GM19395 (cell line): ENCODE results near the gene CRISPLD2.

ENCODE experiments used
- ATAC-seq: cut with Tn5 transposase; IDR thresholded peaks from one replicate; pipeline ENCODE4 v1.9.1; 2021; ENCODE audit warnings: mild to moderate bottlenecking, moderate library complexity; ENCODE audit not compliant: unreplicated experiment

Gene CRISPLD2

GRCh38 chr16:84838383-84838948, 18.7 kb downstream of the CRISPLD2 start:
- no peak for ATAC-seq

- ATAC-seq, result no peak
These were observed 19.3 kb downstream of the CRISPLD2 start for GRCh38 chr16:84839054-84839453.

- ATAC-seq, result no peak
These were observed 20.2 kb downstream of the CRISPLD2 start for GRCh38 chr16:84839956-84840355.

- no peak for ATAC-seq
These were observed 21.2 kb downstream of the CRISPLD2 start for GRCh38 chr16:84840687-84841627.

- ATAC-seq, result no peak
These were observed 22.1 kb downstream of the CRISPLD2 start for GRCh38 chr16:84841787-84842300.

GRCh38 chr16:84842516-84843148, 22.8 kb downstream of the CRISPLD2 start:
- ATAC-seq, result no peak

- no peak for ATAC-seq
These were observed 23.6 kb downstream of the CRISPLD2 start for GRCh38 chr16:84843149-84844048.

GRCh38 chr16:84844049-84844350, 24.2 kb downstream of the CRISPLD2 start:
- ATAC-seq, result no peak

GRCh38 chr16:84844559-84845495, 25.0 kb downstream of the CRISPLD2 start:
- ATAC-seq, result no peak

- ATAC-seq, result no peak
These were observed 25.8 kb downstream of the CRISPLD2 start for GRCh38 chr16:84845496-84846002.

- ATAC-seq, result no peak
These were observed 28.0 kb downstream of the CRISPLD2 start for GRCh38 chr16:84847564-84848355.

- ATAC-seq, result no peak
These were observed 29.3 kb downstream of the CRISPLD2 start for GRCh38 chr16:84848986-84849634.

- no peak for ATAC-seq
These were observed 30.0 kb downstream of the CRISPLD2 start for GRCh38 chr16:84849751-84850150.

- ATAC-seq, result no peak
These were observed 30.9 kb downstream of the CRISPLD2 start for GRCh38 chr16:84850714-84851113.

GRCh38 chr16:84851192-84852127, 31.7 kb downstream of the CRISPLD2 start:
- ATAC-seq, result no peak

GRCh38 chr16:84853534-84853933, 33.7 kb downstream of the CRISPLD2 start:
- no peak for ATAC-seq

GRCh38 chr16:84854759-84855158, 35.0 kb downstream of the CRISPLD2 start:
- ATAC-seq, result no peak
